Stomach (tissue), 4 donors: ENCODE results near the gene PAQR5.

ENCODE experiments used
- CTCF ChIP-seq, 7 experiments: fragments of 450-650 bp in 4 of 7; fragments of 200-600 bp in 3 of 7; sonication (generic) in 3 of 7; IDR thresholded peaks; one replicate each; pipeline ENCODE4 v1.5.1; 2016 to 2019; ENCODE audit warnings: antibody characterized with exemption in 7 of 7, control low read depth in 2 of 7, mild to moderate bottlenecking in 1 of 7
- POLR2AphosphoS5 ChIP-seq, 3 donors: sonication (generic); formaldehyde crosslinking; IDR thresholded peaks; one replicate each; pipeline ENCODE4 v1.6.1; 2016; ENCODE audit warnings: antibody characterized with exemption in 3 of 3

- TF ChIP-seq CTCF (IDR thresholded peaks at IDR 0.05) (no peak), POLR2AphosphoS5 (IDR thresholded peaks at IDR 0.05) (no peak)
Observed at GRCh38 chr15:69433831-69434230, 135.1 kb downstream of the PAQR5 start.
